Ishikawa (cell line): Measurements from ENCODE around the gene LPP.

Source experiments
- CEBPB ChIP-seq: IDR thresholded peaks from 2 replicates; pipeline ENCODE4 v1.6.1; 2012
- CREB1 ChIP-seq: IDR thresholded peaks from 2 replicates; pipeline ENCODE4 v1.6.1; 2012; ENCODE audit warnings: low read depth
- EGR1 ChIP-seq: IDR thresholded peaks from 2 replicates; pipeline ENCODE4 v1.6.1; 2012
- EP300 ChIP-seq: IDR thresholded peaks from 2 replicates; pipeline ENCODE4 v1.6.1; 2012; ENCODE audit warnings: borderline replicate concordance
- FOXM1 ChIP-seq: IDR thresholded peaks from 2 replicates; pipeline ENCODE4 v1.6.1; 2012; ENCODE audit warnings: low read depth, borderline replicate concordance
- RAD21 ChIP-seq: IDR thresholded peaks from 2 replicates; pipeline ENCODE4 v1.6.1; 2012; ENCODE audit warnings: low read depth
- REST ChIP-seq: IDR thresholded peaks from 2 replicates; pipeline ENCODE4 v1.6.1; 2012; ENCODE audit warnings: low read depth, mild to moderate bottlenecking
- TAF1 ChIP-seq: IDR thresholded peaks from 2 replicates; pipeline ENCODE4 v1.6.1; 2012; ENCODE audit warnings: low read depth, mild to moderate bottlenecking
- TCF12 ChIP-seq: IDR thresholded peaks from 2 replicates; pipeline ENCODE4 v1.6.1; 2012; ENCODE audit warnings: low read depth
- TEAD4 ChIP-seq: IDR thresholded peaks from 2 replicates; pipeline ENCODE4 v1.6.1; 2012
- YY1 ChIP-seq: IDR thresholded peaks from 2 replicates; pipeline ENCODE4 v1.6.1; 2012; ENCODE audit warnings: low read depth
- TF ChIP-seq, protein P1 (sequence below): IDR thresholded peaks from 2 replicates; pipeline ENCODE4 v1.6.1; 2012
- TF ChIP-seq, protein P2 (sequence below): IDR thresholded peaks from 2 replicates; pipeline ENCODE4 v1.6.1; 2012

GRCh38 chr3:188139466-188139865, 14.5 kb upstream of the LPP start:
- TF ChIP-seq REST (no peak), EP300 (no peak), YY1 (no peak), RAD21 (no peak), CEBPB (no peak), TEAD4 (no peak), CREB1 (no peak), TAF1 (no peak), FOXM1 (no peak), EGR1 (no peak), TCF12 (no peak)
- TF ChIP-seq, protein P1, sequence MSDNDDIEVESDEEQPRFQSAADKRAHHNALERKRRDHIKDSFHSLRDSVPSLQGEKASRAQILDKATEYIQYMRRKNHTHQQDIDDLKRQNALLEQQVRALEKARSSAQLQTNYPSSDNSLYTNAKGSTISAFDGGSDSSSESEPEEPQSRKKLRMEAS = no peak
- TF ChIP-seq, protein P2, sequence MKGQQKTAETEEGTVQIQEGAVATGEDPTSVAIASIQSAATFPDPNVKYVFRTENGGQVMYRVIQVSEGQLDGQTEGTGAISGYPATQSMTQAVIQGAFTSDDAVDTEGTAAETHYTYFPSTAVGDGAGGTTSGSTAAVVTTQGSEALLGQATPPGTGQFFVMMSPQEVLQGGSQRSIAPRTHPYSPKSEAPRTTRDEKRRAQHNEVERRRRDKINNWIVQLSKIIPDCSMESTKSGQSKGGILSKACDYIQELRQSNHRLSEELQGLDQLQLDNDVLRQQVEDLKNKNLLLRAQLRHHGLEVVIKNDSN = no peak
